Mesothelial cell of epicardium (in vitro differentiated cells): ENCODE data around the gene ABCB8. TPM values are rescaled to one million over a fixed set of nuclear protein-coding genes. Genes with fewer than 3 reads are reported as not detected.

Experiments
- DNase-seq, 2 experiments: peaks; one replicate each; pipeline ENCODE4 v3.0.0; 2021; ENCODE audit warnings: low spot score in 2 of 2; ENCODE audit not compliant: unreplicated experiment in 2 of 2
- H3K27ac Mint-ChIP-seq: 2 replicates; pipeline ENCODE4 v1.8.0; 2021; ENCODE audit warnings: mixed read lengths
- H3K27me3 Mint-ChIP-seq: 2 replicates; pipeline ENCODE4 v1.8.0; 2021; ENCODE audit warnings: low read depth, mixed read lengths
- H3K36me3 Mint-ChIP-seq: 2 replicates; pipeline ENCODE4 v1.8.0; 2021; ENCODE audit warnings: mixed read lengths
- H3K4me1 Mint-ChIP-seq: 2 replicates; pipeline ENCODE4 v1.8.0; 2021; ENCODE audit warnings: mixed read lengths
- H3K4me3 Mint-ChIP-seq: 2 replicates; pipeline ENCODE4 v1.8.0; 2021; ENCODE audit warnings: mild to moderate bottlenecking, moderate library complexity, mixed read lengths
- H3K9me3 Mint-ChIP-seq: 2 replicates; pipeline ENCODE4 v1.8.0; 2021; ENCODE audit warnings: mixed read lengths
- total RNA-seq: library from RNA; stranded (reverse); gene quantifications from 3 replicates; pipeline ENCODE4 v1.2.1, GENCODE V29; 2021
- TF ChIP-seq, protein P1 (sequence below): fragments of 200-600 bp; sonication (generic); IDR thresholded peaks from one replicate; pipeline ENCODE4 v1.5.0; 2021; ENCODE audit warnings: antibody characterized with exemption; ENCODE audit not compliant: unreplicated experiment

Gene ABCB8
- total RNA-seq, 1 donor from 2014 or later: 40.7 TPM

DNA sequence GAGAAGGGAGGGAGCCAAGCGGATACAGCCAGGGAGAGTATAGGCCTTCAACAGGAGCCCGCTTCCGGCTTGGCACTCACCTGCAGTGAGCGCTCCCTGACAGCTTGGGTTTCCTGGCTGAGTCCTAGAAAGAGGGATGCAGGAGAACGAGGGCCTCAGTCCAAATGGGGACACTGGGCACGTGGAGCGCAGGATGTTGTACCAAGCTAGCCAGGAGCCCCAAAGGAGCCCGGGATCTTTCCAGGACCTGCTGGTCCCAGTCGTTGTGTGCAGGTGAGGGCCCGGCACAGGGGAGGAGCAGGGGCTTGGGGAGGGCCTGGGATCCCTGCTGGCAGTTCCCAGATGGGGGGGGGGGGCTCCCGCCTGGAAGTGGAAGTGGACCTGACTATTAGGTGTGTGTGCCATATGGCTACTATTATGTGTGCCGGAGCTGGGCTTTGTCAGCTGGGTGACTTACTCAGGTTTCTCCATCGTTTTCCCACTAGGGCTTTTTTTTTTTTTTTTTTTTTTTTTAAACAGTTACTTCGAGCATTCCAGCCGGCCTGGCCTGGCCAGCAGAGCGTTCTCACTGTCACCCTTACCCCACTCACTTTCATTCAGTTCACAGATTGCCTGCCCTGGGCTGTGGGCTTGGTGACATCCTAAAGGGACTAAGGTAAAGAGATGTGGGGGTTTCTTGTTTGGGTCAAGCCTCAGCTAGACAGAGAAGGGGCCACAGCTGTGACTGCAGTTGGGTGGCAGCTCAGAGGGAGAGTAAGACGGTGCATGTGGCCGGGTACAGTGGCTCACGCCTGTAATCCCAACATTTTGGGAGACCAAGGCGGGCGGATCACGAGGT is 61.9 kb downstream of the ABCB8 start:
- DNase-seq: no peak
- no peak overlapping the region for H3K4me3 Mint-ChIP-seq
- H3K27me3 Mint-ChIP-seq: no peaks in the 10 kb centered on the region
- peaks cover 29% of the 10 kb centered on the region for H3K4me1 Mint-ChIP-seq
- H3K27ac Mint-ChIP-seq: peak overlapping the region; percentile 83
- peaks cover 2% of the 10 kb centered on the region for H3K36me3 Mint-ChIP-seq
- no peaks in the 10 kb centered on the region for H3K9me3 Mint-ChIP-seq
- TF ChIP-seq, protein P1, sequence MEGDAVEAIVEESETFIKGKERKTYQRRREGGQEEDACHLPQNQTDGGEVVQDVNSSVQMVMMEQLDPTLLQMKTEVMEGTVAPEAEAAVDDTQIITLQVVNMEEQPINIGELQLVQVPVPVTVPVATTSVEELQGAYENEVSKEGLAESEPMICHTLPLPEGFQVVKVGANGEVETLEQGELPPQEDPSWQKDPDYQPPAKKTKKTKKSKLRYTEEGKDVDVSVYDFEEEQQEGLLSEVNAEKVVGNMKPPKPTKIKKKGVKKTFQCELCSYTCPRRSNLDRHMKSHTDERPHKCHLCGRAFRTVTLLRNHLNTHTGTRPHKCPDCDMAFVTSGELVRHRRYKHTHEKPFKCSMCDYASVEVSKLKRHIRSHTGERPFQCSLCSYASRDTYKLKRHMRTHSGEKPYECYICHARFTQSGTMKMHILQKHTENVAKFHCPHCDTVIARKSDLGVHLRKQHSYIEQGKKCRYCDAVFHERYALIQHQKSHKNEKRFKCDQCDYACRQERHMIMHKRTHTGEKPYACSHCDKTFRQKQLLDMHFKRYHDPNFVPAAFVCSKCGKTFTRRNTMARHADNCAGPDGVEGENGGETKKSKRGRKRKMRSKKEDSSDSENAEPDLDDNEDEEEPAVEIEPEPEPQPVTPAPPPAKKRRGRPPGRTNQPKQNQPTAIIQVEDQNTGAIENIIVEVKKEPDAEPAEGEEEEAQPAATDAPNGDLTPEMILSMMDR: no peak

DNA sequence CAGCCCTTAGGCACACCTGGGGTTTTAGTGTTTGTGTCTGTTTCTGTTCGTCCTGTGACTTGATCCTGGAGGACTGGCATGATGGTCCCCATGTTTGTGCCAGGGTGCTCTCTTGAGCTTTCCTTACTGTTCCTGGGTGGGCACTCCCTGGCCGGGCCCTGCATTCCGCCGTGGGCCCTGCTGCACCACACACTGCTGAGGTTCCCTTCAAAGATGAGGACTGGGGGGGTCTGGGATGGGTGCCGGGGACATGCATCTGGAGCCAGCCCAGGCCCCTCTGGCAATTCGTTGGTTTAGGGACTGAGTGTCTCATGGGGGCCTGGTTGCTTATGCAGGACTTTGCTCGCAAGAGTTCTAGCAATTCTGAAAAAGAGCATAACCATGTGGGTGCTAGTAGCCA is 62.8 kb downstream of the ABCB8 start:
- peaks cover 2% of the 10 kb centered on the region for H3K36me3 Mint-ChIP-seq
- TF ChIP-seq, protein P1: no peak
- no peaks in the 10 kb centered on the region for H3K9me3 Mint-ChIP-seq
- H3K4me1 Mint-ChIP-seq: peaks cover 21% of the 10 kb centered on the region
- no peak overlapping the region for H3K4me3 Mint-ChIP-seq
- H3K27ac Mint-ChIP-seq: no peak overlapping the region
- no peak for DNase-seq
- no peaks in the 10 kb centered on the region for H3K27me3 Mint-ChIP-seq

DNA sequence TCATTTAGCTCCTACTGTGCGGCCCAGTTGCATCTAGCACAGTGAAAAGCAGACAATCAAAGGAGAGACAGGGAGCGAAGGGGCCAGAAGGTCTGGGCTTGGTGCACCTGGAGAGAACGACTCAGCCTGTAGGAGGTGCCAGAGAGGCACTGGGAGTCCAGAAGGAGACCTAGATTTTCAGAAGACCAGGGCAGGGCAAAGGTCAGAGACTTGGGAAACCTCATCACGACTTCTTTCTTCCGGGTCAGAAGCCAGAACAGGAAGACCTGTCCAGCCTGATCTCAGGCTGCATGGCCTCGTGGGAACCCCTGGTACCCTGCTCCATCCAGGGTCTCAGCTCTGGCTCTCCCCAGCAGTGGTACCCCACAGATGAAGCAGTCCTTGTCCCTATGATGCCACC is 63.2 kb downstream of the ABCB8 start:
- no peak overlapping the region for H3K4me3 Mint-ChIP-seq
- H3K27me3 Mint-ChIP-seq: no peaks in the 10 kb centered on the region
- H3K27ac Mint-ChIP-seq: no peak overlapping the region
- DNase-seq: no peak
- peaks cover 21% of the 10 kb centered on the region for H3K4me1 Mint-ChIP-seq
- TF ChIP-seq, protein P1: no peak
- no peaks in the 10 kb centered on the region for H3K9me3 Mint-ChIP-seq
- H3K36me3 Mint-ChIP-seq: peaks cover 3% of the 10 kb centered on the region

DNA sequence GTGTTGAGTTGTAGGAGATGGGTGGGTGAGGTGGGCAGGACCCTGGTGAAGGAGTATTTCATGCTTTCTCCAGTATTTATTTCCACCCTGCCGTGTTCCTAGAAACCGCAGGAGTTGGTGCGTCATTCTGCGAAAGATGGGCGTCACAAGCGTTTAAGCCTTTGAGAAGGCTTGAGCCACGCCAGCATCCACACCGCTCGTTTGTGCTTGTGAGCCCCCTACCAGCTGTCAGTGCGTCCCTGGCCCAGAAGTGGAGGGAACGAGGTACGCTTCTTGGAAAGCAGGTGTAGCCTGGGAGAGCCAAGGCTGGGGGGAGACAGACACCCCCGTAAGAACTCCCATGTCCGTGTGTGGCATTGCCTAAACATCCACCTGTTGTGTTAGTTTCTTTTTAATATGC is 63.7 kb downstream of the ABCB8 start:
- Mint-ChIP-seq H3K4me1 (peaks cover 21% of the 10 kb centered on the region), H3K4me3 (no peak overlapping the region), H3K36me3 (peaks cover 3% of the 10 kb centered on the region), H3K27me3 (no peaks in the 10 kb centered on the region), H3K9me3 (no peaks in the 10 kb centered on the region), H3K27ac (no peak overlapping the region)
- TF ChIP-seq, protein P1: no peak
- no peak for DNase-seq

DNA sequence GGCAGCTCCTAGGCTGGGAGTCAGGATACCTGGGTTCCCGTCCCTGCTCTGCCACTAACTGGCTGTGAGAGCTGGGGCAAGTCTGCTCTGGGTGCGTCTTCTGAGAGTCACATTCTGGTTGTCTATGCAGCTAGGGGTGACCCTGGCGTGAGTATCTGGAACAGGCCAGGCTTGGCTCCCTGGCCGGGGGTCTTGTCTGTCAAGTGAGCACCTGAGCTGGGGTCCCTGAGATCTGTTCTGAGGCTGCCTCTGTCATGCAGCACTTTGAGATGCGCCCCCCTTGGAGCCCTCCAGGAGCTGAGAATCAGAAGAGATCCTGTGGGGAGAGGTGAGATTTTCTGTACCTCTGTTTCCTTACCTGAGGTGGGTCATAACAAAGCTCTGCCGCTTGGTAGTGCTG is 65.5 kb downstream of the ABCB8 start:
- Mint-ChIP-seq H3K27ac (no peak overlapping the region), H3K4me3 (no peak overlapping the region), H3K36me3 (peaks cover 6% of the 10 kb centered on the region), H3K4me1 (peaks cover 12% of the 10 kb centered on the region), H3K9me3 (no peaks in the 10 kb centered on the region), H3K27me3 (no peaks in the 10 kb centered on the region)
- no peak for DNase-seq
- TF ChIP-seq, protein P1: no peak
